ENCODE measurements around the gene HPD. TPM values are rescaled to one million over a fixed set of nuclear protein-coding genes. Genes with fewer than 3 reads are reported as not detected.

Gene HPD
- total and polyA plus RNA-seq, 10 donors = 0.57 to 2.8 (median 1.0) TPM; not detected in 1

DNA sequence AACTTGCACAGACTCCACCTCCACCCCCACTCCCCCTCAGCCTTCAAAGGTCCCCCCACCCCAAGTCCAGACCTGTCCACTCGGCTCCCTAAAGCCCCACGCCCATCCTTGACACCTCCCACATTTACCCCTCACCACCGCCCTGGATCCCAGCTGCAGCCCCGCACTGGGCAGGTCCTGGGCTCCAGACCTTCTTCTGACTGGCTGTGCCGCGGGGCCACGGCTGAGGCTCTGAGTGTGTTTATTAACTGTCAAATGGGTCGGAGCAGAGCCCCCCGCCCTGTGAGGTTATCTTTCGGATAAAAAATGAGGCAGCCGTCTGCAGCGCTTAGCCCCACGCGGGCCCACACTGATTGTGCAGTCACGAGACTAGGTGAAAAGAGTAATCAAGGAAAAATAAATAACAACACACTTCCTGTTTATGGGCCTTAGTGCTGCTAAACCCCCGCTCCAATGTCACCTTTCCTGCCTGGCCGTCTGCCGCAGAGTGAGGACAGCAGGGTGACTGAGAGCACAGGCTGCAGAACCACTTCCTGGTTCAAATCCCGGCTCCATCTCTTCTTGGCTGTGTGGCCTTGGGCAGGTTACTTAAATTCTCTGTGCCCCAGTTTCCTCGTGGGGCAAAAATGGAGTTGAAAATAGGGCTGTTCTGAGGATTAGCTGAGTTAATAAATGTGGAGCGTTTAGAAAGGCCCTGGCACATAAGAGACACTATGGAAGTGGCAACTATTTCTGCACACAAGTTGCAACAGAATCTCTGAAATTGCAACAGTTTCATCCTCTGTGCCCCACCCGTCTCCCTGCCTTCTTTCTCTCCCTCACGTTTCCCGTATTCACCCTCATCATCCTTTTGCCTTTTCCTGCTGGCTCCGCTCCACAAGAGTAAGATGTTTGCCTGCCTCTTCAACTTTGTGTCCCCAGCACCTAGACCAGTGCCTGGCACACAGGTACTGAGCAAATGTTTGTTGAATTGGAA is 45.5 kb downstream of the HPD start:
- DNase-seq = peak; percentile 78
- Histone ChIP-seq H3K27me3 (replicated peaks in 1 of 7) (no peaks in the 10 kb centered on the region), H3K4me3 (peak overlapping the region in 7 of 8 donors; percentile 53 to 86 (median 66)), H3K9me3 (no peaks in the 10 kb centered on the region), H3K36me3 (peaks cover 5 to 95% (median 72%) of the 10 kb centered on the region in 6 donors), H3K27ac (peak overlapping the region in 7 of 8 donors; percentile 0 to 86 (median 78)), H3K4me1 (peaks cover 32 to 83% (median 45%) of the 10 kb centered on the region in 6 donors)
- TF ChIP-seq POLR2A (IDR thresholded peaks at IDR 0.05) = no peak
- no peak for TF ChIP-seq POLR2AphosphoS5 (IDR thresholded peaks at IDR 0.05)
- TF ChIP-seq, protein P1, sequence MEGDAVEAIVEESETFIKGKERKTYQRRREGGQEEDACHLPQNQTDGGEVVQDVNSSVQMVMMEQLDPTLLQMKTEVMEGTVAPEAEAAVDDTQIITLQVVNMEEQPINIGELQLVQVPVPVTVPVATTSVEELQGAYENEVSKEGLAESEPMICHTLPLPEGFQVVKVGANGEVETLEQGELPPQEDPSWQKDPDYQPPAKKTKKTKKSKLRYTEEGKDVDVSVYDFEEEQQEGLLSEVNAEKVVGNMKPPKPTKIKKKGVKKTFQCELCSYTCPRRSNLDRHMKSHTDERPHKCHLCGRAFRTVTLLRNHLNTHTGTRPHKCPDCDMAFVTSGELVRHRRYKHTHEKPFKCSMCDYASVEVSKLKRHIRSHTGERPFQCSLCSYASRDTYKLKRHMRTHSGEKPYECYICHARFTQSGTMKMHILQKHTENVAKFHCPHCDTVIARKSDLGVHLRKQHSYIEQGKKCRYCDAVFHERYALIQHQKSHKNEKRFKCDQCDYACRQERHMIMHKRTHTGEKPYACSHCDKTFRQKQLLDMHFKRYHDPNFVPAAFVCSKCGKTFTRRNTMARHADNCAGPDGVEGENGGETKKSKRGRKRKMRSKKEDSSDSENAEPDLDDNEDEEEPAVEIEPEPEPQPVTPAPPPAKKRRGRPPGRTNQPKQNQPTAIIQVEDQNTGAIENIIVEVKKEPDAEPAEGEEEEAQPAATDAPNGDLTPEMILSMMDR (IDR thresholded peaks at IDR 0.05 in 8 of 11, conservative IDR thresholded peaks at IDR 0.05 in 3 of 11) = no peak
- 40 to 65% (median 44%) methylated on average over 25 of the region's 25 CpGs for WGBS, 5 donors
- intact Hi-C loops (cut with DNase I; ENCODE audit: low total_unique reads) = no loop called here

DNA sequence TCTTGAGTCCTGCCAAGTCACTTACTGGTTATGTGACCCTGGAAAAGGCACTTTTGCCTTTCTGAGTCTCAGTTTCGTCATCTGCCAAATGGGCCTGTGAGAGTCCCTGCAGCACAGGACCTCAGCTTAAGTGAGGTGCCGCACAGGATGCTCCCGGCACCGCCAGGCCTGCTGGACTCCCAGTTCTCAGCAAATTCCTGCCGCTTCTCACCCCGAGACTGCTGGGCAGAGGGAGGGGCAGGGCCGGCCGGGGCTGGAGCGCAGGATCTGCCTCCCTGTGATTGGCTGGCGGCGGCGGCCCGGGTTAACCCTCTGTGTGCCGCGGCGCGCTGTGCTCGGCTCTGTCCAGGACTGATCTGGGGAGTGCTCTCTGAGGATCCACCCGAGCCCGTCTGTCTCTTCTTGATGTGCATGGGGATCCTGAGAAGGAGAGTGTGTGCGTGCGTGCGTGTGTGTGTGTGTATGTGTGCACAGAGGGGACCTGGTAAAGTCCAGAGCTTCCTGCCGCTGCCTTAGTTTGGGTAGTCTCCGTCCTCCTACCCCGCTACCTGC is 46.3 kb downstream of the HPD start:
- DNase-seq = peak; percentile 90
- intact Hi-C loops (cut with DNase I; ENCODE audit: low total_unique reads) = no loop called here
- H3K36me3 ChIP-seq = peaks cover 0 to 95% (median 66%) of the 10 kb centered on the region in 6 donors
- H3K27ac ChIP-seq = peak overlapping the region; percentile 19 to 86 (median 74)
- H3K4me3 ChIP-seq = peak overlapping the region; percentile 47 to 86 (median 64)
- no peaks in the 10 kb centered on the region for H3K9me3 ChIP-seq
- H3K4me1 ChIP-seq = peaks cover 37 to 91% (median 53%) of the 10 kb centered on the region in 6 donors
- 25 to 46% (median 36%) methylated on average over 9 to 26 of the region's 26 CpGs for WGBS, 5 donors
- TF ChIP-seq, protein P1 (IDR thresholded peaks at IDR 0.05 in 8 of 11, conservative IDR thresholded peaks at IDR 0.05 in 3 of 11) = peak in 6 of 11 experiments; percentile 46 to 79 (median 56)
- TF ChIP-seq POLR2A (IDR thresholded peaks at IDR 0.05) (no peak), POLR2AphosphoS5 (IDR thresholded peaks at IDR 0.05) (peak; percentile 22 to 63 (median 63))
- H3K27me3 ChIP-seq (replicated peaks in 1 of 7) = no peaks in the 10 kb centered on the region

DNA sequence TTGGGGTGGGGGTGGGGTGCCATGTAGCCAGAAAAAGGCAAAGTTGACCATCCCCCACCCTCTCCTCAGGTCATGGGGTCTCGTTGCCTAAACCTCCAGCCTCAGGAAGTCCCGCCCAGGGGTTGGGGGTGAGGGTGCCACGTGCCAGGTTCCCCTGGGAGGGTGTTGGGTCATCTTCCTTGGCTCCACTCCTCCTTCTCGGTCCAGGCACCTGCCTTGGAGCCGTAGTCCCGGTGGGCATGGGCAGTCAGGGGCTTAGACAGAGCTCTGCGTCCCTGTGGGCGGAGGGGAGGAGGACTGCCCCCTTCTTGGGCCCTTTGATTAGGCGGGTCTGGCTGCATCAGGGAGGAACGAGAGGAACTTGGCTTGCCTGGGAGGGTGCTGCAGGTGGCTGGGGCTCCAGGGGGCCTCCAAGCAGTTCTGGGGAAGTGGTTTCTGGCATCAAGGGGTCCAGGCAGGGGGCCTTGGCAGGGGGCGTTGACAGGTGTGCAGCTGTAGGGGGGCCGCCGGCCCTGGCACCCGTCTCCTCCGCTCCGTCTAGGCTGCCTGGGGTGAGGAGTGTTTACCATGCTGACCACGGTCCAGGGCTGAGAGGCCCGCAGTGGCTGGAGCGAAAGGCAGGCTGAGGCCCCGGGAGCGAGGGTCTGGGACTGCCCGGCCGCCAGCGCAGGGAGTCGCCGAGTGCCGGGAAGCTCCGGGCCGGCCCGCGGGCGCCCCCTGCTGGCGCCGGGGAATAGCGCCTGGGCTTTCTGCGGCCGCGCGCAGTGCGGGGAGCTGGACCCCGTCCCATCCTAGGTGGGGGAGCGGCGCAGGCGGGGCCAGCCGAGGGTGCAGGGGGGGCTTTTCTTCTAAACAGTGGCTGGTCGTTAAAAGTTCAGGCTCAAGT is 47.0 kb downstream of the HPD start:
- Histone ChIP-seq H3K36me3 (peaks cover 0 to 95% (median 58%) of the 10 kb centered on the region in 6 donors), H3K27ac (peak overlapping the region; percentile 19 to 86 (median 74)), H3K27me3 (replicated peaks in 1 of 7) (no peaks in the 10 kb centered on the region), H3K4me1 (peaks cover 44 to 95% (median 60%) of the 10 kb centered on the region in 6 donors), H3K9me3 (no peaks in the 10 kb centered on the region), H3K4me3 (peak overlapping the region; percentile 47 to 86 (median 64))
- intact Hi-C loops (cut with DNase I; ENCODE audit: low total_unique reads) = no loop called here
- peak; percentile 94 for DNase-seq
- peak; percentile 9 to 59 (median 18) for TF ChIP-seq POLR2AphosphoS5 (IDR thresholded peaks at IDR 0.05)
- TF ChIP-seq, protein P1 (IDR thresholded peaks at IDR 0.05 in 8 of 11, conservative IDR thresholded peaks at IDR 0.05 in 3 of 11) = peak; percentile 83 to 100 (median 99)
- no peak for TF ChIP-seq POLR2A (IDR thresholded peaks at IDR 0.05)
- WGBS, 5 donors = 2 to 6% (median 3%) methylated on average over 11 to 46 of the region's 46 CpGs
